HG03521 (cell line): Measurements from ENCODE around the gene MEF2C.
A peak's percentile ranks its signal among the peaks of the same experiment; 100 is the strongest.

Experiments
- ATAC-seq: cut with Tn5 transposase; IDR thresholded peaks from one replicate; pipeline ENCODE4 v1.9.1; 2021; ENCODE audit warnings: mild to moderate bottlenecking, moderate library complexity; ENCODE audit not compliant: unreplicated experiment

Gene MEF2C

DNA sequence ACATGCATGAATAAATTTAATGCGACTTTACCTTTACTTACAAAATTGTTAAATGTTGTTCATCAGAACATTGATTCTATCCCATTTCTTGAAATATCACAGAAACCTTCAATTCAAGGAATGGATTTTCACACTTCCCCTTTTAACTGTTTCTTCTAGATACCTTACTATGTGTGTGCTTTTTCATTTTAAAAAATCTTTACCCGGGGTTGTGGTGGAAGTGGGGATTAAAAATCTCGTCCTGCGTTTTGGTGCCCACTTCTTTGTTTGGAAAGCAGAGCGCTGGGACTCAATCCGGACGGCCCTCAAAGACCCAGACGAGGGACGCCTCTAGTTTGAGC, 5.8 kb upstream of the MEF2C start:
- peak; percentile 1 for ATAC-seq

DNA sequence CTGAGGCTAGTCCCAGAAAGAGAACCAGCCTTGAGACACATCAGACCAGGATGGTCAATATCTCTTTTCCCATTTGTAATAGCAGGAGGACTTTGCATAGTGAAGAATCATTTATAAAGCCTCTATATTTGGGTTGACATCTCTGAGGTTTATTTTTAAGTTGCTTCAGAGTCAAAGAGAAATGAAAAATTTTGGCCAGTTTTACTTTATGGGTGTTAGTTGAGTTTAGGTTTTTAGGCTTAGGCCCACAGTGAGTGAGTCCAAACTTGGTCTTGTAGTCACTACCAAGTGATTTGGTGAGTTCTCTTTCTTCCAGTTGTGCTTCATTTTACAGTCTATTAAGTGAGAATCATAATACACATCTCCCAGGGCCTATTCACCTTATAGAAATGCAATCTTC, 5.3 kb upstream of the MEF2C start:
- no peak for ATAC-seq

GRCh38 chr5:88887342-88887741, 4.4 kb upstream of the MEF2C start:
- ATAC-seq: no peak

- ATAC-seq: no peak
Measured at GRCh38 chr5:88886746-88887341, 3.9 kb upstream of the MEF2C start.

DNA sequence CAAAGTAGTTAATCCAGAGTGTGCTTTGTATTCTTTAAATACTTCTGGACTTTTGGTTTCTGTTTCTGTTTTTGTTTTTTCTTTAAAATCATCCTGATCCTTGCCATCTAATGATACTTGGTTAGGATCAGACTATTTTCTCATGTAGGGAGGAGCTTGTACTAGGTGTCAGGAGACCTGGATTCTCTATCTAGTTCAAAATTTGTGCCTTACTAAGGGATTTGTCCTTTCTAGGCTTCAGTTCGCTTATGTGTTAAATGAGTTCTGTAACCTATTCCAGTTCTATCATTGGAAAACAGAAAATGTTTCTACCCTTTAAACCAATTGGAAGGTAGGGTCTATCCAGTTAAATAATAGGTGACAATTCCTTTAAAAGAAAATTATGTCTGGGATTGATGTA, 3.3 kb upstream of the MEF2C start:
- no peak for ATAC-seq

DNA sequence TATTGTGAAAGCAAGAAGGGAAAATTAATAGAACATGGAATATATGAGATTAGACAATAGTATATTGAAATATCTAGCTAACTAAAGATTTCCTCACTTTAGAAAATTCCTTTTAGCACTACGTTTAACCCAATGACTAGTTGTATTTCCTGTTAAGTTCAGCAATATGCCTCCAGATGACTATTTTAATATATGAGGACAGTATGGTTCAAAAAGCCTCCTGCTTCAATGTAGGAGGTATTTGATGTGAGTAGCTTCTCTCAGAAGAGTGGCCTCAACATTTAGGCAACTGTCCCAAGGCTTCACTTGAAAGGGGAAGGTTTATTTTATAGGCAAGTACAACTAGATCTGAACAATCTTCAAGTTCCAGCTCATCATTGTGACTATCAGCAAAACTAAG, 2.0 kb upstream of the MEF2C start:
- no peak for ATAC-seq

GRCh38 chr5:88884608-88884877, 1.6 kb upstream of the MEF2C start:
- ATAC-seq: no peak

GRCh38 chr5:88883836-88884607, 1.0 kb upstream of the MEF2C start:
- ATAC-seq: peak; percentile 25

GRCh38 chr5:88882276-88883038, 527 bp downstream of the MEF2C start:
- no peak for ATAC-seq

GRCh38 chr5:88881571-88881971, 1.4 kb downstream of the MEF2C start:
- no peak for ATAC-seq

DNA sequence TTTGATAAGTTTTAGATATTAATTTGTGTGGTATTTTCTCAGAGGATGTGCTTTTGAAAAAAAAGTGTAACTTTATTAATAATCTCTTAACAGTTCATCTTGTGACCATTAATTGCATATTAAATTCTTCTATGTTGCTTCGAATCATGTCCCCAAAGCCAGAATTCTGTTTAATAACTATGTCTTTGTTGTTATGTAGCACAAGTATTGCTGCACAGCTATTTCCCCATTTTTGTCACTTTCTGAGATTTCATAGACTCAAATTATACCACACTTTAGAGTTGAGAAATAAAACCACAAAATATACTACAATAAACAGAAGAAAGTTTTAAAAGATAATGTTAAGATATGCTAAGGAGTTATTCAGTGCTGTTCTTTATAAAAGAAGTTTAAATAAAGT, 2.8 kb downstream of the MEF2C start:
- no peak for ATAC-seq

GRCh38 chr5:88879724-88880123, 3.3 kb downstream of the MEF2C start:
- ATAC-seq: no peak

GRCh38 chr5:88878976-88879375, 4.0 kb downstream of the MEF2C start:
- ATAC-seq: no peak

DNA sequence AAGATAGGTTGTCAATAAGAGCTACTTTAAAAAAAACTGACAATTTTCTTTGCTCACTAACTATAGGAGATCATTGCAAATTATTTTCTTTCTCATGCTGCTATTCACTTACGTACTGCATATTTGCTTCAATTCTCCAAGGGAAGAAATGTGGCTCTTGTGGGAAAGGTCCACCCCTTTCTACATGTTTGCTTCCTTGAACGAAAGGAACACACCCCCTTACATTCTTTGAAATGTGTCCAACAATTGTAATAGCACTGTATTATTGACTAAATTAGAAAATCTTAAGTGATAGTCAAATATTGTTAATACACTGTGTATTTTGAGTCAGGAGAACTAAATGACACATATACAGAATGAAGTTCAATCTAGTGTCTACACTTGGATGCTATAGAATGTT, 5.2 kb downstream of the MEF2C start:
- ATAC-seq: no peak

- no peak for ATAC-seq
Measured at GRCh38 chr5:88876714-88877113, 6.3 kb downstream of the MEF2C start.

DNA sequence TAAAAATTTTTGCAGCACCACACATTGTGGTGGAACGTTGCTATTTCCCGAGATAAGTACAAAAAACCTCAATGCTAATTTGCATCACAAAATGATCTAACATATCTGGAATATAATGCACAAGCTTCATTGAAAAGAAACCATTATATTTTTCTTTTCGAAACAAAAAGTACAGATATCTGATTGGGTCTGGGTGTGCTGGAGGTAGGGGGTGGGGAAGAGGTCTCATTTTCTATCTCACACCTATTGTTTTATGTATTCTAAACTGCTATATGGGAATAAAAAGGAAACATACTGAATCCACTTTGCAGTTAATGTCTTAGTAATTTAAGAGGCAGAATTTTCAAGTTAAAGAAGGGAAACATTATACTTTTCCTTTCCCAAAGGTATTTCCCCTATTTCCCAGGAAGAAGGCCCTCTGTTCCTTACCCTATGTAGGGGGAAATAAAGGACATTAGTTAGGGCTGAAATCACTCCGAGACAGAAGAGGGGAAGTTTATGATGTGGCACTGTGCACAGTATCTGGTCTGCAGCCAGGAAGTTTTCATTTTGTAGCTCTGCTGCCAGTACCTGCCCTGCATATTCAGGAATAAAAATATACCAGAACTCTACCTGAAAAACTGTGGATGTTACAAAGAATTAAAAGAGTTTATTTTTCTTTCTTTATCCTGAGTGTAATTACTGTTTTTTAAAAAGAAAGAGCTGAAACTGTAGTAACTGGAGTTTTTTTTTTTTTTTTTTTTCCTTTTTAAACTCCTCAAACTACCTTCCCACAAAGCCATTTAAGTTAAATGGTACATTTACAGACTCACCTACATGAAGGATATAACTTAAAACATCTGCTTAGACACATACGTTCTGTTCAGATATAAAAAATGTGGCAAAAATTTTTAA, 7.4 kb downstream of the MEF2C start:
- no peak for ATAC-seq

GRCh38 chr5:88873447-88873846, 9.5 kb downstream of the MEF2C start:
- ATAC-seq: no peak

- no peak for ATAC-seq
Measured at GRCh38 chr5:88872971-88873370, 10.0 kb downstream of the MEF2C start.

DNA sequence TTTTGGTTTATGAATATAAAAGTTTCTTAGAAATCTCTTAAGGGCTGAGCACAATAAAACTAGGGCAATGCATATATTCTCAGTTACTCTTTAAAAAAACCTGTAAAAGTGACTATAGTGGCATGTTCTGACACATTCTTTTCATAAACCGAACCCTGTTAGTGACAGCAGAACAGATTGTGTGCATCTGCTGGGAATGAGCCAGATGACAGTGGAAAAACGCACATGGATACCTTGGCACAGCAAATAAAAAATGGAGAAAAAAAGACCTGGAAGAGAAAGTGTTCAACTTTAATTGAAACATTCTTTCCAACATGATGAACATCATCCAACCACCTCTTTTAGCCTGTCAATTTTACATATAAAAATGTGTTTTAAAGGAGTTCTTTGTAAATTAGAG, 12.7 kb downstream of the MEF2C start:
- no peak for ATAC-seq

GRCh38 chr5:88868468-88869068, 14.4 kb downstream of the MEF2C start:
- no peak for ATAC-seq

DNA sequence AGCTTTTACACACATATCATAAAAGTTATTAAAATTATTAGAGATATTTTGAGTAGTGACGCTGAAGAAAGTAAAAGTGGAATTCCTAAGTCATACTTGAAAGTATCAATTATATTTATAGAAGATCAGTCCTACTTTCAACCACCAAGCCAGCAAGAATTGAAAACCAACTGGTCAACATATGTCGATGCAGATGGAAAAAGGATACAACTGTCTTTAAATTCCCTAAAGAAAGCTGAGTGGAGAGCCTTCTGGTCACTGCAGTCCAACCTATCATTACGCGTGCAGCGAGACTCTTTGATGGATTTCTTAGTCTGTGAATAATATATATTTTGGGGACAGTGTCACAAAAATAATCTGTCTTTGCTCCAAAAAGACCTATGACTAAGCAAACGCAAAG, 15.3 kb downstream of the MEF2C start:
- no peak for ATAC-seq
